ENCODE results near the gene STARD10. TPM values are rescaled to one million over a fixed set of nuclear protein-coding genes. Genes with fewer than 3 reads are reported as not detected.
"Not testable (repeated sequence)": the region's sequence is repeated elsewhere in the genome, so short reads cannot be mapped to it uniquely, and the experiment has no call there.

STARD10 gene
- total and polyA plus RNA-seq, 2 of the 8 experiments (the other 6 are each of a cell fraction or from before 2014, with no cell fraction given): 23.7 to 35.7 TPM

DNA sequence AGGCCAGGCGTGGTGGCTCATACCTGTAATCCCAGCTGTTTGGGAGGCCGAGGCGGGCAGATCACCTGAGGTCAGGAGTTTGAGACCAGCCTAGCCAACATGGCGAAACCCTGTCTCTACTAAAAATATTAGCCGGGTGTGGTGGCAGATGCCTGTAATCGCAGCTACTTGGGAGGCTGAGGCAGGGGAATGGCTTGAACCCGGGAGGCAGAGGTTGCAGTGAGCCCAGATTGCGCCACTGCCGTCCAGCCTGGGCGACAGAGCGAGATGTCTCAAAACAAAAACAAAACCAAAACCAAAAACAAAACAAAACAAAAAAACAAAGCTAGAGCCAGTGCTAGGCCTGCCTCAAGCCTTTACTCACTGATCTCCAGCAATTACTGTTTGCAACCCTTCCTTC, 33.8 kb upstream of the STARD10 start:
- H4K20me1 ChIP-seq (replicated peaks in 1 of 2; ENCODE audit: control insufficient read depth in 1 of 2, insufficient read depth in 2 of 2, low read length in 2 of 2); H2BK12ac ChIP-seq (ENCODE audit: low read depth, low read length); H3K56ac ChIP-seq (replicated peaks; ENCODE audit: insufficient read length, low read depth, low read length); H3K23ac ChIP-seq (ENCODE audit: insufficient read length); FAIRE-seq; H3K27ac ChIP-seq (ENCODE audit: low read depth, low read length); H3K36me3 ChIP-seq (ENCODE audit: control insufficient read depth in 2 of 4, insufficient read depth in 4 of 4, low read length in 3 of 4); H3K4me1 ChIP-seq (replicated peaks in 1 of 4; ENCODE audit: control insufficient read depth in 3 of 4, insufficient read depth in 4 of 4, low read length in 3 of 4); H2BK120ac ChIP-seq (replicated peaks; ENCODE audit: low read depth, low read length); H3K27me3 ChIP-seq (replicated peaks in 1 of 4; ENCODE audit: control insufficient read depth in 3 of 4, extremely low read depth in 1 of 4, insufficient read depth in 3 of 4, low read length in 3 of 4); H4K8ac ChIP-seq (ENCODE audit: extremely low read depth, insufficient read depth, low read length); H3K9ac ChIP-seq (replicated peaks in 1 of 4; ENCODE audit: extremely low read depth in 1 of 4, low read depth in 3 of 4, low read length in 3 of 4); H3K23me2 ChIP-seq (ENCODE audit: low read depth, low read length); H3K14ac ChIP-seq (ENCODE audit: insufficient read length); H4K5ac ChIP-seq (ENCODE audit: insufficient read length, low read depth, low read length); H3K4ac ChIP-seq (replicated peaks; ENCODE audit: insufficient read length, low read depth, low read length); H3K18ac ChIP-seq (ENCODE audit: extremely low read depth, low read length); H2AK5ac ChIP-seq (ENCODE audit: low read depth, low read length); H2BK15ac ChIP-seq (ENCODE audit: low read length); H4K91ac ChIP-seq (replicated peaks; ENCODE audit: insufficient read length, low read length); DNase-seq (ENCODE audit: low read depth in 1 of 2, low spot score in 2 of 2); H3K9me3 ChIP-seq (ENCODE audit: insufficient read depth in 2 of 2, low read depth in 1 of 2, low read length in 1 of 2); H2AFZ ChIP-seq (ENCODE audit: low read length); H2BK5ac ChIP-seq (ENCODE audit: low read depth, low read length); H3K4me2 ChIP-seq (ENCODE audit: insufficient read depth in 1 of 2, low read depth in 2 of 2, low read length in 2 of 2); H2BK20ac ChIP-seq (ENCODE audit: low read length); H3K79me2 ChIP-seq (ENCODE audit: control insufficient read depth in 1 of 2, insufficient read depth in 2 of 2, low read length in 2 of 2); H3K4me3 ChIP-seq (ENCODE audit: extremely low read depth in 1 of 4, insufficient read depth in 2 of 4, low read depth in 3 of 4, low read length in 4 of 4); H3K79me1 ChIP-seq (ENCODE audit: low read depth, low read length): not testable (repeated sequence)
- 93% methylated on average over 10 of the region's 11 CpGs; no CpG with 5 or more reads in 1 of the 2 experiments for WGBS, 2 experiments (ENCODE audit: extremely low coverage in 1 of 2, insufficient coverage in 1 of 2, insufficient read length in 1 of 2, insufficient replicate concordance in 2 of 2, low coverage in 1 of 2, low lambda C conversion rate in 2 of 2, missing lambda C conversion rate in 1 of 2)
- ChIA-PET CTCF (ENCODE audit: partially characterized antibody) (interaction anchor here (0.7 to 11.9 kb wide), 14 partner anchors 13 to 462 kb away, joined by 3 to 258 read pairs (median 4); partner anchors contain the start of gene FCHSD2), POLR2A (ENCODE audit: partially characterized antibody) (interaction anchor here (0.7 to 1.4 kb wide), 3 partner anchors 8 to 96 kb away, joined by 3 read pairs; no protein-coding TSS in a partner anchor)

Data from H1 (cell line).